Measurements from ENCODE around the gene RANBP17. TPM values are rescaled to one million over a fixed set of nuclear protein-coding genes. Genes with fewer than 3 reads are reported as not detected.

RANBP17 gene
- total and polyA plus RNA-seq, 5 experiments from 2014 or later: 0.09 to 0.83 (median 0.24) TPM; not detected in 2

- Mint-ChIP-seq H3K4me1 (peaks cover 5 to 28% (median 22%) of the 10 kb centered on the region in 4 donors), H3K36me3 (peaks cover 2 to 8% (median 6%) of the 10 kb centered on the region in 3 donors), H3K9me3 (peaks cover 0 to 4% (median 0%) of the 10 kb centered on the region in 9 donors), H3K27ac (no peak overlapping the region), H3K4me3 (peak overlapping the region in 5 of 10 donors; percentile 43 to 68 (median 58)), H3K27me3 (peaks cover 38 to 87% (median 57%) of the 10 kb centered on the region in 5 donors)
- POLR2A ChIA-PET: no interaction called here
- DNase-seq (no peak), ATAC-seq (no peak)
Observed at GRCh38 chr5:171315925-171316257, 454.1 kb downstream of the RANBP17 start.

GRCh38 chr5:171316258-171317121 is 454.7 kb downstream of the RANBP17 start:
- POLR2A ChIA-PET: no interaction called here
- Mint-ChIP-seq H3K36me3 (peaks cover 2 to 8% (median 6%) of the 10 kb centered on the region in 3 donors), H3K27ac (no peak overlapping the region), H3K9me3 (peaks cover 0 to 4% (median 0%) of the 10 kb centered on the region in 9 donors), H3K4me1 (peaks cover 5 to 25% (median 20%) of the 10 kb centered on the region in 4 donors), H3K27me3 (peaks cover 42 to 89% (median 63%) of the 10 kb centered on the region in 5 donors), H3K4me3 (peak overlapping the region in 6 of 10 donors; percentile 1 to 68 (median 54))
- DNase-seq: no peak
- ATAC-seq: no peak

GRCh38 chr5:171317230-171317629 is 455.4 kb downstream of the RANBP17 start:
- DNase-seq (no peak), ATAC-seq (no peak)
- H3K27ac Mint-ChIP-seq: no peak overlapping the region
- POLR2A ChIA-PET: no interaction called here
- H3K36me3 Mint-ChIP-seq: peaks cover 2 to 8% (median 6%) of the 10 kb centered on the region in 3 donors
- H3K9me3 Mint-ChIP-seq: peaks cover 0 to 4% (median 0%) of the 10 kb centered on the region in 9 donors
- H3K4me3 Mint-ChIP-seq: peak overlapping the region in 2 of 10 donors; percentile 1 to 10
- H3K27me3 Mint-ChIP-seq: peaks cover 44 to 97% (median 68%) of the 10 kb centered on the region in 5 donors
- peaks cover 5 to 25% (median 20%) of the 10 kb centered on the region in 4 donors for H3K4me1 Mint-ChIP-seq

- DNase-seq (no peak), ATAC-seq (no peak)
- peaks cover 0 to under 1% (median 0%) of the 10 kb centered on the region in 9 donors for H3K9me3 Mint-ChIP-seq
- no peak overlapping the region for H3K27ac Mint-ChIP-seq
- peaks cover 46 to 98% (median 68%) of the 10 kb centered on the region in 5 donors for H3K27me3 Mint-ChIP-seq
- H3K36me3 Mint-ChIP-seq: peaks cover 1 to 5% (median 2%) of the 10 kb centered on the region in 3 donors
- peaks cover 2 to 18% (median 13%) of the 10 kb centered on the region in 4 donors for H3K4me1 Mint-ChIP-seq
- no peak overlapping the region for H3K4me3 Mint-ChIP-seq
- POLR2A ChIA-PET: no interaction called here
Observed at GRCh38 chr5:171318026-171318425, 456.2 kb downstream of the RANBP17 start.

DNA sequence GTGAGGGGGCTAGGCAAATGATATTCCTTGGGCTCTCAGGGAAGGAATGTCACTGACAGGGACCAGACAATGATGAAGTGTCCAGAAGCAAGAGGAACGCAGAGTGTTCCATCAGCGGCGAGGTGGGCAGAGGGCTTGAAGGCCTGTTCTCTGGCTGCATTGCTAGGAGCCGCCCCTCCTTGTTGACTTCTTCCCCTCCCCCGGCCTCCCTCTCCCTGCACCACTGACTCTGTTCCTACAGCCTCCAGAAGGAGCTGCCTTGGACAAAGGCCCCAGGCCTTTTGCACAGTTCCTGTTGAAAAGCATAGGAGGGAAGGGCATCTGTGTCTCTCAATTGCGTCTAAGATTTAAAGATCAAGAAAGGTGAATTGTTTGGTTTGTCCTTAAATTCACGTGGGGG is 459.6 kb downstream of the RANBP17 start:
- Mint-ChIP-seq H3K4me3 (no peak overlapping the region), H3K27me3 (peaks cover 45 to 81% (median 72%) of the 10 kb centered on the region in 5 donors), H3K27ac (no peak overlapping the region), H3K9me3 (peaks cover 0 to 2% (median 0%) of the 10 kb centered on the region in 9 donors), H3K4me1 (peaks cover 0 to 4% (median 2%) of the 10 kb centered on the region in 4 donors), H3K36me3 (peaks cover 0 to 3% (median 2%) of the 10 kb centered on the region in 3 donors)
- DNase-seq (no peak), ATAC-seq (no peak)
- POLR2A ChIA-PET: no interaction called here

DNA sequence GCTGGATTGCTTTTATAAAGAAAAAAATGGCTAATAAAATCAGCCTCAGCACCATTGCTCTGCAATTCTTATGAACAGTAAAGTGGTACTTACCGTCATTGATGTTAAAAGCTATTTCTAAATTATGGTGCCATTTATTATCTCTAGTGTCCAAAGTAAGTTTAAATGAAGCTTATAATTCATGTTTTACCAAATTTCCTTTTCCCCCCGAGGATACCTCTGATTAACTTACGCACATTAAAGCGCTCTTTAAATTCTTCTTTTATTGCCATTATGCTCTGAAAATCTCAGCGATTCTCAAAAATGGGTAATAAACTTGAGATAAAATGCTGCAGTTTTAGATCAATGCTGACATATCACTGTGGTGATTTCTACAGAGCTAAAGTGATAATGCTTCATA is 460.7 kb downstream of the RANBP17 start:
- DNase-seq (no peak), ATAC-seq (no peak)
- Mint-ChIP-seq H3K4me3 (no peak overlapping the region), H3K9me3 (peaks cover 0 to 2% (median 0%) of the 10 kb centered on the region in 9 donors), H3K27me3 (peaks cover 38 to 71% (median 65%) of the 10 kb centered on the region in 5 donors), H3K36me3 (peaks cover 0 to 2% (median under 1%) of the 10 kb centered on the region in 3 donors), H3K27ac (no peak overlapping the region), H3K4me1 (no peaks in the 10 kb centered on the region)
- POLR2A ChIA-PET: no interaction called here

DNA sequence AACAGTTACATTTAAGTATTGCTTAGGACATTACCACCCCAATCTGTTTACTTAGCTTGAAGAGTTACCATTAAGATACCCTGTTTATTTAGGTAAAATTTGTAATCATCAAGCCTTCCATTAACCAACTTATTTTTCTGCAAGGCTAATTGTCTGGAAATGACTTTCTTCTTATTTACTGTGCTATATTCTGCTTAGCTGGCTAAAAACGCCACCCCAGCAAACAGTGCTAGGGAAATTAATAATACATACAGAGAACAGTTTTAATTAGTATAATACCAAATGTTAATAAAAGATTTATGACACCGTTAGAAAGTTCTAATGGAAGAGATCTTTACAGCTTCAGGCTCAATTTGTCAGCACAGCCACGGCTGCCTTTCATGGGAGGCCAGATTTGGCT is 461.2 kb downstream of the RANBP17 start:
- no peaks in the 10 kb centered on the region for H3K36me3 Mint-ChIP-seq
- DNase-seq (no peak), ATAC-seq (no peak)
- peak overlapping the region in 1 of 10 donors; percentile 48 for H3K4me3 Mint-ChIP-seq
- no peaks in the 10 kb centered on the region for H3K4me1 Mint-ChIP-seq
- peaks cover 0 to 2% (median 0%) of the 10 kb centered on the region in 9 donors for H3K9me3 Mint-ChIP-seq
- POLR2A ChIA-PET: no interaction called here
- H3K27me3 Mint-ChIP-seq: peaks cover 35 to 71% (median 65%) of the 10 kb centered on the region in 5 donors
- no peak overlapping the region for H3K27ac Mint-ChIP-seq

- Mint-ChIP-seq H3K27me3 (peaks cover 31 to 71% (median 63%) of the 10 kb centered on the region in 5 donors), H3K4me1 (no peaks in the 10 kb centered on the region), H3K9me3 (peaks cover 0 to 2% (median 0%) of the 10 kb centered on the region in 9 donors), H3K27ac (no peak overlapping the region), H3K4me3 (no peak overlapping the region), H3K36me3 (no peaks in the 10 kb centered on the region)
- POLR2A ChIA-PET: no interaction called here
- DNase-seq: no peak
- ATAC-seq: no peak
Observed at GRCh38 chr5:171323806-171324632, 462.2 kb downstream of the RANBP17 start.

DNA sequence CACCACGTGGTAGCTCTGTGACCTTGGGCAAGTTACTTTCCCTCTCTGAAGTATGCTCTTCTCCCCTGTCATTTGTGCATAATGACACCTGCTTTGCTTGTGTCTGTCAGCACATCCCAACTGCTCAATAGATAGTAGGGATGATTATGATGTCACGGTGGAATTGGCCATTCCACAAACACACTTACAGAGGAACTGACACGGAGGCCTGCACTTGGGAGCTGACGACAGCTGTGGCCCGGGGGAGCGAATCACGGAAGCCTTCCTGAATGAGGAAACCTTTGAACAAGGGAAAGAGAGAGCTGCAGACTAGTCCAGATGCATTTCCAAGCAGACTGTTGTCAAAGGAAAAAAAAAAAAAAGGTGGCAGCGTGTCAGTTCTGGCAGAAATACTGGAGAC is 468.2 kb downstream of the RANBP17 start:
- Mint-ChIP-seq H3K27me3 (peaks cover 1 to 47% (median 28%) of the 10 kb centered on the region in 5 donors), H3K4me3 (no peak overlapping the region), H3K4me1 (no peaks in the 10 kb centered on the region), H3K36me3 (no peaks in the 10 kb centered on the region), H3K9me3 (peaks cover 0 to 2% (median 0%) of the 10 kb centered on the region in 9 donors), H3K27ac (no peak overlapping the region)
- ATAC-seq: no peak
- DNase-seq: no peak
- POLR2A ChIA-PET: no interaction called here

GRCh38 chr5:171335616-171336015 is 473.8 kb downstream of the RANBP17 start:
- no peak for ATAC-seq
- Mint-ChIP-seq H3K9me3 (peaks cover 0 to 2% (median 0%) of the 10 kb centered on the region in 9 donors), H3K4me3 (no peak overlapping the region), H3K27ac (no peak overlapping the region), H3K4me1 (peaks cover 1 to 11% (median 9%) of the 10 kb centered on the region in 4 donors), H3K27me3 (peaks cover 9 to 56% (median 26%) of the 10 kb centered on the region in 5 donors), H3K36me3 (no peaks in the 10 kb centered on the region)
- no peak for DNase-seq
- POLR2A ChIA-PET: no interaction called here

- H3K27me3 Mint-ChIP-seq: peaks cover 9 to 54% (median 26%) of the 10 kb centered on the region in 5 donors
- POLR2A ChIA-PET: no interaction called here
- peak overlapping the region; percentile 51 to 83 (median 70) for H3K4me3 Mint-ChIP-seq
- peaks cover 1 to 11% (median 9%) of the 10 kb centered on the region in 4 donors for H3K4me1 Mint-ChIP-seq
- peak overlapping the region in 2 of 10 donors; percentile 5 to 37 for H3K27ac Mint-ChIP-seq
- H3K9me3 Mint-ChIP-seq: peaks cover 0 to 2% (median 0%) of the 10 kb centered on the region in 9 donors
- DNase-seq: peak in 5 of 10 donors; percentile 8 to 34 (median 19)
- no peaks in the 10 kb centered on the region for H3K36me3 Mint-ChIP-seq
- ATAC-seq: peak; percentile 51 to 68
Observed at GRCh38 chr5:171336521-171337209, 474.8 kb downstream of the RANBP17 start.

DNA sequence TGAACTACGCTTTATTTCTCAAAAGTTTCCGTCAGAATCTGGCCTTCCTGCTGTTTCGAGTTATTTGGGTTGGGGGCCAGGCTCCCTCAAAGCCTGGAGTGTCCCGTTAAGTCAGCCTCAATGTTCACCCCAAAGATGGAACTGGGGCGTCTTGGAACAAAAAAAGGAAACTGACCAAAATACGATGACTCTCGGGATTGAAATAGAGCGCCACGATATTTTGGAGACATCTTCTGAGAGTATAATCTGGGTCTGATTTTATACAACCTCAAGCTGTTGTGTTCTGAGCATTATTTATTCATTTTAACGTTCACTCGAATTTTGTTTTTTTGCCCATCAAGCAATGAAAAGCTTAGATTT is 475.4 kb downstream of the RANBP17 start:
- Mint-ChIP-seq H3K4me1 (peaks cover 1 to 11% (median 9%) of the 10 kb centered on the region in 4 donors), H3K36me3 (no peaks in the 10 kb centered on the region), H3K9me3 (peaks cover 0 to 2% (median 0%) of the 10 kb centered on the region in 9 donors), H3K27ac (no peak overlapping the region), H3K4me3 (peak overlapping the region; percentile 51 to 83 (median 70)), H3K27me3 (peaks cover 9 to 49% (median 22%) of the 10 kb centered on the region in 5 donors)
- ATAC-seq: no peak
- no peak for DNase-seq
- POLR2A ChIA-PET: no interaction called here
